BE2C (cell line): ENCODE data around the gene SLC22A23.

Source experiments
- DNase-seq: peaks from one replicate; pipeline ENCODE4 v3.0.0-alpha.2; 2020
- H3K27me3 ChIP-seq: fragments of 250-450 bp; sonication (Bioruptor Pico); 2 replicates; pipeline ENCODE4 v1.5.1; 2020; ENCODE audit warnings: mild to moderate bottlenecking
- H3K36me3 ChIP-seq: fragments of 250-450 bp; sonication (Bioruptor Pico); 2 replicates; pipeline ENCODE4 v1.5.1; 2020; ENCODE audit warnings: mild to moderate bottlenecking
- H3K4me1 ChIP-seq: fragments of 250-450 bp; sonication (Bioruptor Pico); 2 replicates; pipeline ENCODE4 v1.5.1; 2020
- H3K4me3 ChIP-seq: 2 replicates; pipeline ENCODE4 v1.5.1; 2011; ENCODE audit warnings: low read depth, low read length
- H3K9me3 ChIP-seq: fragments of 250-450 bp; sonication (Bioruptor Pico); 2 replicates; pipeline ENCODE4 v1.5.1; 2020
- TF ChIP-seq, protein P1 (sequence below): IDR thresholded peaks from 2 replicates; pipeline ENCODE4 v1.5.1; 2012; ENCODE audit warnings: mild to moderate bottlenecking, low read depth, low read length

The SLC22A23 gene

DNA sequence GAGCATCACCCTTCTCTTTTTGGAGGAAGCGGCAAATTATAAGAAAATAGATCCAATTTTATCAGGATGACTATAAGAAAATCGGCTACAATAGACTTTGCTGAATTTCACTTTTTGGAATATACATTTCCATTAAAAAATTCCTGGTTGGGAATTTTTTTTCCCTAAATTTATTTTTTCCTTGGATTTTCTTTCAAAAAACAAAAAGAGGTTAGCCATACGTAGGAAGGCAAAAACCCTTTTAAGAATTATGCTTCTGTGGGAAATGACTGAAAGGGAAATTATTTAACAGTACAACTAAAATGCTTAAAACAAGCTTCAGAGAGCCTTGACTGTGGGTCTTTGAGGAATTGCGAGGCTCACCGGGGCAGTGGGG, 86.9 kb downstream of the SLC22A23 start:
- Histone ChIP-seq H3K4me1 (no peaks in the 10 kb centered on the region; the same call in 1 of the 2 replicates), H3K36me3 (no peaks in the 10 kb centered on the region), H3K9me3 (no peaks in the 10 kb centered on the region), H3K27me3 (peaks cover 20% of the 10 kb centered on the region), H3K4me3 (no peak overlapping the region)
- DNase-seq, result no peak
- TF ChIP-seq, protein P1, sequence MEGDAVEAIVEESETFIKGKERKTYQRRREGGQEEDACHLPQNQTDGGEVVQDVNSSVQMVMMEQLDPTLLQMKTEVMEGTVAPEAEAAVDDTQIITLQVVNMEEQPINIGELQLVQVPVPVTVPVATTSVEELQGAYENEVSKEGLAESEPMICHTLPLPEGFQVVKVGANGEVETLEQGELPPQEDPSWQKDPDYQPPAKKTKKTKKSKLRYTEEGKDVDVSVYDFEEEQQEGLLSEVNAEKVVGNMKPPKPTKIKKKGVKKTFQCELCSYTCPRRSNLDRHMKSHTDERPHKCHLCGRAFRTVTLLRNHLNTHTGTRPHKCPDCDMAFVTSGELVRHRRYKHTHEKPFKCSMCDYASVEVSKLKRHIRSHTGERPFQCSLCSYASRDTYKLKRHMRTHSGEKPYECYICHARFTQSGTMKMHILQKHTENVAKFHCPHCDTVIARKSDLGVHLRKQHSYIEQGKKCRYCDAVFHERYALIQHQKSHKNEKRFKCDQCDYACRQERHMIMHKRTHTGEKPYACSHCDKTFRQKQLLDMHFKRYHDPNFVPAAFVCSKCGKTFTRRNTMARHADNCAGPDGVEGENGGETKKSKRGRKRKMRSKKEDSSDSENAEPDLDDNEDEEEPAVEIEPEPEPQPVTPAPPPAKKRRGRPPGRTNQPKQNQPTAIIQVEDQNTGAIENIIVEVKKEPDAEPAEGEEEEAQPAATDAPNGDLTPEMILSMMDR, result no peak

DNA sequence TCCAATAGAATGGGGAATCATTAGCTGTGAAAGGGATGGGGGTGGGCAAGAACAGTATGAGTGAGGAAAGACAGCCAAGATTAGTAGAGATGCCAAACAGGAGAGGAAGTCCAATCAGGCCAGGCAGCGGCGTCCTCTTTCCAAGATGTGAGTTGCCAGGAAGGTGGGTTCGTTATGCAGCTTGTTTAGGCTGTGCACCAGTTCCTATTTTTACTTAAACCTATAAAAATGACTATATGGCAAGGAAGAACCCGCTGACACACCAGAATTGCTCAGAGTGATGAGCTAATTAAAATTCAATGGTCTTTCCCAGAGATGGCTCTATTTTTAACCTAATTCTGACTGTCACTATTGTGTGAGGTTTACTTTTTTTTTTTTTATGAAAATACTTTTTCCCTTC, 88.2 kb downstream of the SLC22A23 start:
- H3K4me1 ChIP-seq, result no peaks in the 10 kb centered on the region; the same call in 1 of the 2 replicates
- no peak overlapping the region for H3K4me3 ChIP-seq
- peaks cover 26% of the 10 kb centered on the region for H3K27me3 ChIP-seq
- no peaks in the 10 kb centered on the region for H3K36me3 ChIP-seq
- H3K9me3 ChIP-seq, result no peaks in the 10 kb centered on the region
- TF ChIP-seq, protein P1, result no peak
- DNase-seq, result no peak

DNA sequence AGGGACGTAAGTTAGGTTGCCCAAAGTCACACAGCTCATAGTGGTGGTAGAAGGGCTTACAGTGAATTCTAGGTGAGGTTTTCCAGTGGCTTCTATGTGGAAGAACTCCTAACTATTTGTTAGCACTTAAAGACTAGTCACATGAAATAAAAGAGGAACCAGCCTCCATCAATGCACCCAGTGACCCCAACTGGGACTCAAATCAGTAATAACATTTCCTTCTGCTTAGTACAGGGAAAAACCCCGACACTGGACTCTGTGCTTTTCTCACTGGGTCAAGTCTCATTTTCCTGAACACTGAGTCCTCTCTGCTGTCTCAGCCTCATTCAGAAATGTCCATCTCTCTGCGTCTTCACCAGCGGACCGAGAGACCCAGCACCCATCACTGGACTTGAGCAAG, 89.2 kb downstream of the SLC22A23 start:
- H3K36me3 ChIP-seq, result no peaks in the 10 kb centered on the region
- no peak overlapping the region for H3K4me3 ChIP-seq
- H3K9me3 ChIP-seq, result no peaks in the 10 kb centered on the region
- no peak for DNase-seq
- TF ChIP-seq, protein P1, result no peak
- H3K4me1 ChIP-seq, result no peaks in the 10 kb centered on the region; the same call in 1 of the 2 replicates
- peaks cover 26% of the 10 kb centered on the region for H3K27me3 ChIP-seq

DNA sequence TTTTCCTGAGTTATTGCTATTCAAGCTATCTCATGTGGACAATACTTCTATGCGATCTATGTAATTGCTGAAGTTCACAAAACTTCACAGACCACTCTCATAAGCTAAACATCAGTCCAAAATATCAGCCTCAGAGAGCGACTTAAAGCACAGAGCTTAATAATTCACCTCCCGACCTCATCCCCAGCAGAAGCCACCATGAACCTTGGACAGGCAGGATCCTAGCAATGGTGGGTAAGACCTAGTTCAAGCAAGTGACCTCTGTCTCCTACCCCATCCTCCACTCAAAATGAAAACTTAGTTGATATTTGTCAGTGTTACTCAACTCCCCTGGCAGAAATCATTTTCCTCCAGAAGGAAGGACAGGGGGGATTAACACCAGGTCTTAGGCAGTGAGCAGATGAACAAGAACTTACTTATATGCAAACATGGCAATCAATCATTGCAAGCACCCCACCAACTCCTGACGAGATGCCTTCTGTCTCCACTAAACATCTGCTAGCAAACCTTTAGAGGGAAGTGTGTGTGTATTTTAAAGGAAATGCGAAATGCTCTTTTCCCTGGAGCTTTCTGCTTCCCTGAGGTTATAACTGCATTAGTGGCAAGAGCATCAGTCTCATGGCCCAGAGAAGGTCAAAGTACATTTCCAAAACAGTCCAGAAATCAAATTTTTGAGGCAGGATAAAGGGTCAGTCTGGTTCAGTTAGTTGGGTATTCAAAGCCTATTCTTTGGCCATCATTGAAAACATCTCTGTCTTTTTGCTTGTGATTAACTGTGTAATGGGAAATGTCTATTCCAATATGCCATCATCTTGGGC, 90.0 kb downstream of the SLC22A23 start:
- H3K4me1 ChIP-seq, result no peaks in the 10 kb centered on the region; the same call in 1 of the 2 replicates
- no peaks in the 10 kb centered on the region for H3K36me3 ChIP-seq
- no peak overlapping the region for H3K4me3 ChIP-seq
- H3K9me3 ChIP-seq, result no peaks in the 10 kb centered on the region
- peaks cover 24% of the 10 kb centered on the region for H3K27me3 ChIP-seq
- TF ChIP-seq, protein P1, result no peak
- no peak for DNase-seq

DNA sequence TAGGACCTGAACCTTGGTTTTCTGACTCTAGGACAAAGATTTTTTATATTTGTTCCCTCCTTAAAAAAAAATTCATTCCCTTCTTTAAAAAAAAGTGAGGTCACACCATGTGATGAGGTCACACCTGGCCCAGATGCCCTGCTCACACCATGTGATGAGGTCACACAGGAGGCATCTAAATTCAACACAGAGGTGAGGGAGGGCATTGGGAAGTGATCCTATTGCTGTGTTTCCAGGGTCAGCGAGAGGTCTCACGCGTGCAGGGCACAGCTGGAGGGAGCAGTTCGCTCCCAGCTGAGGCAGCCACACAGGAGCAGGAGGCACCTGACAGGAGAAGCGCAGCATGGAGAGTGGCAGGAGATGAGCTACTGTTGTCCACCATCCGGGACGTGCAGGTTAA, 92.5 kb downstream of the SLC22A23 start:
- TF ChIP-seq, protein P1, result no peak
- no peak for DNase-seq
- no peaks in the 10 kb centered on the region for H3K4me1 ChIP-seq
- no peaks in the 10 kb centered on the region for H3K36me3 ChIP-seq
- peaks cover 24% of the 10 kb centered on the region for H3K27me3 ChIP-seq
- no peaks in the 10 kb centered on the region for H3K9me3 ChIP-seq
- no peak overlapping the region for H3K4me3 ChIP-seq

DNA sequence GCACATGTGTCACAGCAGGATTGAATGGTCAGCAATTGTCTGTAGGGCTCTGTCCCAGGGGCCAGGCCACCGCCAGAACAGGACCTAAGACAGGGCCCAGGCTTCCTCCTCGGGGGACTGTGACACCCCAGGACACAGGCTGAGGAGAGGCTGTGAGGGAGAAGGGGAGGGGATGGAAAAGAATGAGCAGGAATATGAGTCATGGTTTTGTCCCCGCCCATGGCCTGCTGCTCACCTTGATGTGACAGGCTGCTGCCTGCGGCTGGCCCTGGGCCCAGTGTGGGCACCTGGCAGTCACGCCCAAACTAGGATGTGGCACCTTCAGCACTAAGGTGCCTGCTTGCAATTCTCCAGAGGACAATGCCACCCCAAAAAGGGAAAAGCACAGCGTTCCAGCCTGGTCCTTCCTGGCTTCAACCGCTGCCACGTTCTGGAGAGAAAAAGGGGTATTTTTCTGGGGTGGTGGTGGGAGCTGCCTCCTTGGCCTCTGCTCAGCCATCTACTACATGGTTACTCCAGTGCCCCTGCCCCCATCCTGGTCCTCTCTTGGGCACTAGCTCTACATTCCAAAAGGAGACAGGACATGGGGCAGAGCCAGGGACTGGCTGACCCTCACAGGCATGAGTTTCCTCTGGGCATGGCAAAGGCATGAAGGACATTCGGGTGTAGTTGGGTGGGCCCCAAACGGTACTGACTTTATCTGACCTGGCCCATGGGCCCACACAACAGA, 93.4 kb downstream of the SLC22A23 start:
- H3K4me1 ChIP-seq, result no peaks in the 10 kb centered on the region
- H3K9me3 ChIP-seq, result no peaks in the 10 kb centered on the region
- DNase-seq, result no peak
- H3K4me3 ChIP-seq, result no peak overlapping the region
- H3K27me3 ChIP-seq, result peaks cover 21% of the 10 kb centered on the region
- TF ChIP-seq, protein P1, result no peak
- H3K36me3 ChIP-seq, result no peaks in the 10 kb centered on the region
